COLO829 (cell line): ENCODE measurements around the gene GSN.

Experiments used
- DNase-seq: peaks from one replicate; pipeline ENCODE4 v3.0.0; 2012; ENCODE audit warnings: low spot score

GSN gene

DNA sequence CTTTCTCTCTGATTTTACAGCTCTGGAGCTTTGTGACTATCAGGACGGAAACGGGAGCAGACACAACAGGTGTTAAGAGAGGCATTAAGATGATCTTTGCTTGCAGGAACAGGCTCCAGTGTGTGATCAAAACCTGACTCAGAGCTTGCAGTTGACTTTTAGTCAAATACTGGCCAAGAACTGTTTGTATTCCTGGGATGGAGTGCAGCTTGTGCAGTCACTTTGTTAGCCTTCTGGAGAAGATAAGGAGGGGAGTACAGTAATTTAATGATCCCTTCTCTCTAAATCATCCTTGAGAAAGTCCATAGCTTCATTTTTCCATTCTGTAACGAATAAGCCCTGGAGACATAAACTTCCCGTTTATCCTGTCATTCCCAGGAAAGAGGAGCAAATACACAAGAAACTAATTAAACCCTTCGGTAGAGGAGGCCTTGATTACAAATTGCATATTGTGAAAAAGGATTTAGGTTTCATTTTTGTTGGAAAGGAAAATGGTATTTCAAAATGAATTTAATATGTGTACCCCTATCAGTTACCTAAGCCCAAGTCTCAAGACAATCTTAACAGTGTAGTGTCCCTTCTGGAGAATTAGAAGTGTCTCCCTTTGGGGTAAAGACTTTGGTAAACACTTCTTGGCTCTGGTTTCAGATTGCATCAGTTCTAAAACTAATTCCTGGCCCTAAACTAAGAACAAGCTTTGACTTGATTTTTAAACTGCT, 105.2 kb downstream of the GSN start:
- no peak for DNase-seq

DNA sequence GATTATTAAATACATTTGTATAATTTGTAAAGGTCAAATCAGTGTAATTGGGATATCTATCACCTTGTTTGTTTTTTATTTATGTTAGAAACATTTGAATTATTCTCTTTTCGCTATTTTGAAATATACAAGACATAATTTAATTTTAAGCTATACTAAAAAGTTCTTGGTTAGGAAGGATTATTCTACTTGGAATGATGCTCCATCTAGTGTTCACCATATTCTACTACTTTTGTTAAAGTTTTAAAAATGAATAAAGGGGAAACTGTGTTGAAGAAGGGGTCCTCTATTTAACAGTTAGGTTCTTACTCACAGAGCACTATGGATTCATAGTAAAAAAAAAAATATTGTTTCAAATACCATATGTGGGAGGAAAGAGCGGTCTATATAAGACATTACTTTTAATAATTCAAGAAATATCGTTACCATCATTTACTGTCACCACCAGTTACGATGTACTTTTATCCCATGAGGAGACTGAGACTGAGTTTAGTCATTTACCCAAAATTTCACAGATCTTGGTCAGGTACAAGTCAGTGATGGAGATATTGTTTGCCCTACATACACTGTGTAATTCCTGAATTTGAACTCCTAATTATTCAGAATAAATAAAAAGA, 108.4 kb downstream of the GSN start:
- no peak for DNase-seq

DNA sequence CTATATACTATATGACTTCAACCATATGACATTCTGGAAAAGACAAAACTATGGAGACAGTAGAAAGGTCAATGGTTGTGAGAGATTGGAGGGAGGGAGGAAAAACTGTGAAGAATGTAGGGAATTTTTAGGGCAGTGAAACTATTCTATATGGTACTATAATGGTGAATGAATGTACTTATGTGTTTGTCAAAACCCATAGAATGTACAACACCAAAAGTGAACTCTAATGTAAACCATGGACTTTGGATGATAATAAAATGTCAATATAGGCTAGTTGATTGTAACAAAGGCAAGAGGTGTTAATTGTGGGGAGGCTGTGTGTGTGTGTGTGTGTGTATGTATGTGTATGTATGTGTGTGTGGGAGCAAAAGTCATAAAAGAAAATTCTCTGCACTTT, 112.9 kb downstream of the GSN start:
- no peak for DNase-seq
